Measurements from ENCODE around the gene SPI1.

Gene SPI1

DNA sequence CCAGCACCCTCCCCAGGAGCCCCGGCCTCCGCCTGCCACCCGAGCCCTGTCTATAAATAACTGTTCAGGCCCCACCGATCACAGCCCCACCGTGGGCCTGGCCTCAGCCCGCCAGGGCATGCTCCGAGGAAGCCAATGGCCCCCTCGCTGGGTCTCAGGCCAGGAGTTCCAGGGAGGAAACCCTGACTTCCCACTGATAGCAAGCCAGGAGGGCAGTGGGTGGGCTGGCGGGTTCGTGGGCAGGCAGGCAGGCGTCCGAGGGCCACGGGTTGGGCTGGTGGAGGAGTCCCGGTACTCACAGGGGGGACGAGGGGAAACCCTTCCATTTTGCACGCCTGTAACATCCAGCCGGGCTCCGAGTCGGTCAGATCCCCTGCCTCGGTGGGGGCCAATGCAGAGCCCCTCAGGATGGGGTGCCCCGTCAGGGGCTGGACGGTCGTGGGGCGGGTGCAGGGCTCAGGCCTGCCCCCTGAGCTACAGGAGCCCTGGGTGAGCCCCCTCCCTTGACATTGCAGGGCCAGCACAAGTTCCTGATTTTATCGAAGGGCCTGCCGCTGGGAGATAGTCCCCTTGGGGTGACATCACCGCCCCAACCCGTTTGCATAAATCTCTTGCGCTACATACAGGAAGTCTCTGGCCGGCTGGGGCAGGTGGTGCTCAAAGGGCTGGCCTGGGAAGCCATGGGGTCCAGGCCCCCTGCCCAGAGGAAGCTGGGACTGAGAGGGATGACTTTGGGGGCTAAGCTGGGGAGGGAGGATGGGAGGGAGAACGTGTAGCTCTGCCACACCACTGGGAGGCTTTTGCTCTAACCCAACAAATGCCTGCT is at the start of gene SPI1:
SPI1 (minus strand) TSS at position 538 of the 826 bp plus-strand sequence; CDS start at position 344, 194 bp downstream.
- DNase-seq: no peak

- peak; percentile 97 to 100 for DNase-seq
Observed at GRCh38 chr11:47426062-47426956, 48.0 kb upstream of the SPI1 start, which contains the start of gene PSMC3. PSMC3 (minus strand) TSS chr11:47426439; CDS start chr11:47426279, 160 bp downstream.

DNA sequence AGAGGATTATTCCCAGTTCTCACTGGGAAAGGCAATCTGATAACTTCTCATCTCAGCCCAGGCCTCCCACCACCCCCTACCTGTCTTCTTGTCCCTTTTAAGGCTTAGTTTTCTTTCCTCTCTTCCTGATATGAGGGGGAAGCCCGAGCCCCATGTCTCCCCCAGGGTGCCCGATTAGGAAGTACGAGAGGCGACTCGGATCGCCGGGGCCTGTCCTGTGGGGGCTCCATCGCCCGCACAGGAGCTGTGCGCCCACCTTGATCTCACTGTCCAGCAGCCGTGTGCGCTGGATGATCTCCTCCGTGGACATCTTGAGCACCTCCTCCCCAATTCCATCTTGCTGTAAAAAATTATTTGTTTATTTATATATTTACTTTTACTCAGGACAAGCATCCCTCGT is 47.3 kb upstream of the SPI1 start:
- DNase-seq: no peak

DNA sequence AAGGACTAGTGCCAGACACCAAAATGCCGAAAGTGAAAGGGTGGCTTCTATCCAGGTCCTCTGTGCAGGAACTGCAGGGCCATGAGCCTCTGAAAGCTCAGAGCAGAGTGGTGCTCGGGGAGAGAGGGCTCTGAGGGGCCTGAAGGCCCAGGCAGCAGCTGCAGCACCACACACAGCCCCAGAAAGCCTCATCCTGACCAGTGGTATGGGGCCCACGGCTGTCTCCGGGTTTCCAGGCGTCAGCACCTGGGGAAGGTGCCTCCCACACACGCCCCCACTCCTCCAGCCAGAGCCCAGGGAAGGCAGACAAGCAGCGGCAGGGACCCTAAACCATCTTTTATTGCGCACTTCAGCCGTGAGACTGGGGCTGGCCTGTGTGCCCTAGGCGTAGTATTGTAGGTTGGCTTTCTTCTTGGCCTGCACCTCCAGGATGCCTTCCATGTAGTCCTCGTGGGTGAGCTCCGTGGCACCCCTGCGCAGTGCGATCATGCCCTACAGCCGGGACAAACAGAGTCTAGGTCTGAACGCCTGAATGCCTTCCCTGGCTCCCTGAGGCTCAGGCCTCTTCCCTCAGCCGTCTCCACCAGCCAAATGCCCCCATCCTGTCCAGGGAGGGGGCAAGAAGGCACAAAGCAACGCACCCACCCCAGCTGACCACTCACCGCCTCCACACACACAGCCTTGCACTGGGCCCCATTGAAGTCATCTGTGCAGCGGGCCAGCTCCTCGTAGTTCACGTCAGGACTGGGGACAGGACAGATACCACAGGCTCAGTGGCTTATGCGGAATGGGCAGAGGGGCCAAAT is 40.3 kb upstream of the SPI1 start:
- DNase-seq: no peak

GRCh38 chr11:47417712-47418111 is 39.4 kb upstream of the SPI1 start:
- no peak for DNase-seq

DNA sequence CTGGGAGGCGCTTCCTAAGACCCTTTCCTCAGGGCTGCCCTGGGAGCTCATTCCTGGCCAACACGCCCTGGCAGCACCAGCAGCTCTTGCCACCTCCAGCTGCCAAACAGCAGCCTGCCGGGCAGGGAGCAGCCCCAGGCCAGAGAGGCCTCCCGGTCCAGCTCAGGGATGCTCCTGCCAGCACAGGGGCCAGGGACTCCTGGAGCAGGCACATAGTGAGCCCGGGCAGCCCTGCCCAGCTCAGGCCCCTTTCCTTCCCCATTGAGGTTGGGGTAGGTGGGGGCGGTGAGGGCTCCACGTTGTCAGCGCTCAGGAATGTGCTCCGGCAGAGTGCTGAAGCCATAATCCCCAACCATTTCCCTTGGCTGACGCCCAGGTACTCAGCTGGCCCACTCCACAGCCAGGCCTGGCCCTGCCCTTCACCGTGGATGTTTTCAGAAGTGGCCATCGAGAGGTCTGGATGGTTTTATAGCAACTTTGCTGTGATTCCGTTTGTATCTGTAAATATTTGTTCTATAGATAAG is 37.7 kb upstream of the SPI1 start:
- no peak for DNase-seq

- no peak for DNase-seq
Observed at GRCh38 chr11:47415091-47415854, 36.9 kb upstream of the SPI1 start.

GRCh38 chr11:47414685-47415070 is 36.3 kb upstream of the SPI1 start:
- DNase-seq: no peak

GRCh38 chr11:47413908-47414684 is 35.7 kb upstream of the SPI1 start:
- DNase-seq: no peak

DNA sequence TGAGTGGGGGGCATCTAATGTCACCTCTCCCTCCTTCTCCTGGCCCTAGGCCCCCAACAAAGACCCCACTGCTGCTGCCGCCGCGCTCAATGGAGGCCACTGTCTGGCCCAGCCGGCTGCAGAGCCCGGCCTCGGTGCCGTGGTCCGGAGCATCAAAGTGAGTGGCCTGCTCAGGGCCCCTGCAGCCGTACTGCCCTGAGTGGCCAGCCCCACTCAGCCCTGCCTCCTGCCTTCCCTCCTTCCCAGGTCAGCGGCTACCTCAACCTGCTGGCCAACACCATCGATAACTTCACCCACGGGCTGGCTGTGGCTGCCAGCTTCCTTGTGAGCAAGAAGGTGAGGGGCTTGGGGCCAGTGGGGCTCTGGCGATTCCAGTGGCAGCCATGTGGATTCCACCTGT is 35.0 kb upstream of the SPI1 start:
- no peak for DNase-seq

GRCh38 chr11:47411884-47412746 is 33.8 kb upstream of the SPI1 start:
- no peak for DNase-seq

DNA sequence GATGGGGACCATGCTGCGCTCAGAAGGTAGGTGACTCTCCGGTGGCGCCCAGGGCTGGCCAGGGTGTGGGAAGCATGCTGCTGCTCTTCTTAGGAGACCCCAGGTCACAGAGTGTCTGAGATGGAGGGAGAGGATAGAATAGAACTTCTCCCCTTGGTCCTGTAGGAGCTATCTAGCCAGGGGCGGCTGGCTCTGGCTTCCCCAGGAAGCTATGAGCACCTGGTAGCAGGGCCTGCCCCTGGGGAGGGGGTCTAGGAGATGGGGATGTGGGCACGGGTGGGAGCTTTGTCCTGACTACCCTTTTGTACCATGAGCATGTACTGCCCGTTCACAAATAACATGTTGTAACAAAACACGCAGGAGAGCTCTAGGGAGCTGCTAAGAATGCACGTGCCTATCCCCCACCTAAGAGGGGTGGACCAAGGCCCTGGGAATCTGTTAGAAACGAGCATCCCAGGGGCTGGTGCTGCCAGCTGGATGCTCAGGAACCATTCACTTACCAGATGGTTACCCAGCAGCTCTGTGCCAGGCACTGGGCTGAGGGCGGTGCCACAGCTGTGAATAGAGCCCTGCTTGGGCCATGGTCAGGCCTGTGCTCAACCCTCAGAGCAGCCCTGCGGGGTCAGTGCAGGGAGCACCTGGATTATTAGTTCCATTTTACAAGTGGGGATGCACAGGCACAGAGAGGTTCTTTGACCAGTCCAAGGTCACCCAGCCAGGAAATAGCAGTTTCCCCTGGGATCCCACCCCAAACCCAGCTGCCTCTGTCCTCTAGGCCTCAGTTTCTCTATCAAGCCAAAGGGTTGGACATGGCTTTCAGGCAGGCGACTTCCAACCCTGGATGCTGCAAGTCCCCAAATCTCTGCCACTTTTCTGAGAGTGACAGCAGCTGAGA is 32.3 kb upstream of the SPI1 start:
- DNase-seq: no peak

DNA sequence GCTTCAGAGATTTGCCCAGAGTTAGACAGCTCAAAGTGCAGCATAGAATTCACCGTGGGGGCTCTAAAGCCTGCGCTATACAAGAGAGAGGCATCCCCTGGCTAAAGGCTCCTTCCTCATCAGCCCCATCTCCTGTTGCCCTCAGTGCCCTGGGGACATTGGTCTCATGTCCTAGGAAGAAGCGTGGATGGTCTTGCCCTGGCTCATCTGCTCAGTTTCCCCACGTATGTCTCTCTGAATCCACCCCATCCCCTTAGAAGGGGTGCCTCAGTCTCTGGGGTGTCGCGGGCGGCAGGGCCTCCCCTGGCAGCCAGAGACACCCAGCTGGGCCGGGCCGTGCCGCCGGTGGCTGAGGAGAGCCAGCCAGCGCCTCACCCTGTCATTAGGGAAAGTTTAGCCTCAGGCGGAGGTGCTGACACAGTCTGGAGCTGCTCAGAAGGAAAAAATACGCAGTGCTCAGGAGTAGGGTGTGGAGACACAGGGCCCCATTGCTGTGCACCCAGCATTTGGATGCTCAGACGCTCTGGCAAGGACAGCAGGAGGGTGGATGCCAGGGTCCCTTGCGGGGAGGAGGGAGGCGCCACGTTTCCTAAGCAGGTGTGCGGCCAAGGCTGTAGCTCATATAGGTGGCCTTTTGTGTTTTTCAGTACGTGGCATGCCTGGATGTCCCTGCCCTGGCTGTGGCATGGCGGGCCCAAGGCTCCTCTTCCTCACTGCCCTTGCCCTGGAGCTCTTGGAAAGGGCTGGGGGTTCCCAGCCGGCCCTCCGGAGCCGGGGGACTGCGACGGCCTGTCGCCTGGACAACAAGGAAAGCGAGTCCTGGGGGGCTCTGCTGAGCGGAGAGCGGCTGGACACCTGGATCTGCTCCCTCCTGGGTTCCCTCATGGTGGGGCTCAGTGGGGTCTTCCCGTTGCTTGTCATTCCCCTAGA is 31.4 kb upstream of the SPI1 start:
- no peak for DNase-seq

GRCh38 chr11:47408598-47409439 is 30.5 kb upstream of the SPI1 start:
- DNase-seq: no peak

GRCh38 chr11:47407746-47408590 is 29.6 kb upstream of the SPI1 start, which contains the start of gene SLC39A13:
SLC39A13 (plus strand) TSS chr11:47408590; CDS start chr11:47410095, 1,505 bp downstream.
- peak; percentile 88 to 93 for DNase-seq

All from NCI-H187 (cell line).